Measurements from ENCODE around the gene CCDC51. TPM values are rescaled to one million over a fixed set of nuclear protein-coding genes. Genes with fewer than 3 reads are reported as not detected.
"Not testable (repeated sequence)": the region's sequence is repeated elsewhere in the genome, so short reads cannot be mapped to it uniquely, and the experiment has no call there.

The CCDC51 gene
- total RNA-seq, 1 experiment from 2014 or later: 11.8 TPM

- no peak for DNase-seq (ENCODE audit: low spot score)
- intact Hi-C loops (cut with micrococcal nuclease; ENCODE audit: unreplicated experiment): no loop called here
- Histone ChIP-seq H3K27me3 (replicated peaks; ENCODE audit: insufficient read depth, low read depth, low read length, poor library complexity) (no peaks in the 10 kb centered on the region), H3K4me3 (ENCODE audit: low read depth, low read length, poor library complexity, severe bottlenecking) (no peak overlapping the region), H3K9me3 (ENCODE audit: low read depth, low read length, poor library complexity, severe bottlenecking) (no peaks in the 10 kb centered on the region), H3K4me1 (ENCODE audit: insufficient read depth, low read length, poor library complexity, severe bottlenecking) (peaks cover 12% of the 10 kb centered on the region), H3K27ac (ENCODE audit: low read depth, low read length, poor library complexity, severe bottlenecking) (peak overlapping the region; percentile 86), H3K36me3 (ENCODE audit: insufficient read depth, low read length, poor library complexity, severe bottlenecking) (peaks cover 4% of the 10 kb centered on the region)
- ChIA-PET CTCF (no interaction called here), POLR2A (ENCODE audit: low non-redundant PET) (no interaction called here)
- BruUV-seq (replicated peaks): no TSS peak
- TF ChIP-seq EZH2 (IDR thresholded peaks at IDR 0.05; ENCODE audit: borderline replicate concordance, low read depth, low read length, poor library complexity, severe bottlenecking): no peak
- TF ChIP-seq CTCF (conservative IDR thresholded peaks at IDR 0.05; ENCODE audit: low read depth, low read length): no peak
These were observed 25.3 kb upstream of the CCDC51 start for GRCh38 chr3:48465237-48465530.

- no TSS peak for BruUV-seq (replicated peaks)
- peaks cover 12% of the 10 kb centered on the region for H3K4me1 ChIP-seq (ENCODE audit: insufficient read depth, low read length, poor library complexity, severe bottlenecking)
- POLR2A ChIA-PET (ENCODE audit: low non-redundant PET): interaction anchor here (0.6 kb wide), 1 partner anchor 91 kb away, joined by 3 read pairs; no protein-coding TSS in a partner anchor
- no peak for DNase-seq (ENCODE audit: low spot score)
- no peaks in the 10 kb centered on the region for H3K27me3 ChIP-seq (replicated peaks; ENCODE audit: insufficient read depth, low read depth, low read length, poor library complexity)
- no peak overlapping the region for H3K4me3 ChIP-seq (ENCODE audit: low read depth, low read length, poor library complexity, severe bottlenecking)
- CTCF ChIA-PET: no interaction called here
- peaks cover 4% of the 10 kb centered on the region for H3K36me3 ChIP-seq (ENCODE audit: insufficient read depth, low read length, poor library complexity, severe bottlenecking)
- TF ChIP-seq EZH2 (IDR thresholded peaks at IDR 0.05; ENCODE audit: borderline replicate concordance, low read depth, low read length, poor library complexity, severe bottlenecking) (no peak), CTCF (conservative IDR thresholded peaks at IDR 0.05; ENCODE audit: low read depth, low read length) (no peak)
- intact Hi-C loops (cut with micrococcal nuclease; ENCODE audit: unreplicated experiment): no loop called here
- no peaks in the 10 kb centered on the region for H3K9me3 ChIP-seq (ENCODE audit: low read depth, low read length, poor library complexity, severe bottlenecking)
- H3K27ac ChIP-seq (ENCODE audit: low read depth, low read length, poor library complexity, severe bottlenecking): no peak overlapping the region
These were observed 24.8 kb upstream of the CCDC51 start for GRCh38 chr3:48464713-48465221.

- Histone ChIP-seq H3K36me3 (ENCODE audit: insufficient read depth, low read length, poor library complexity, severe bottlenecking) (peaks cover 10% of the 10 kb centered on the region), H3K4me3 (ENCODE audit: low read depth, low read length, poor library complexity, severe bottlenecking) (no peak overlapping the region), H3K27me3 (replicated peaks; ENCODE audit: insufficient read depth, low read depth, low read length, poor library complexity) (no peaks in the 10 kb centered on the region), H3K4me1 (ENCODE audit: insufficient read depth, low read length, poor library complexity, severe bottlenecking) (peaks cover 12% of the 10 kb centered on the region), H3K27ac (ENCODE audit: low read depth, low read length, poor library complexity, severe bottlenecking) (no peak overlapping the region), H3K9me3 (ENCODE audit: low read depth, low read length, poor library complexity, severe bottlenecking) (no peaks in the 10 kb centered on the region)
- no peak for DNase-seq (ENCODE audit: low spot score)
- no peak for TF ChIP-seq EZH2 (IDR thresholded peaks at IDR 0.05; ENCODE audit: borderline replicate concordance, low read depth, low read length, poor library complexity, severe bottlenecking)
- TF ChIP-seq CTCF (conservative IDR thresholded peaks at IDR 0.05; ENCODE audit: low read depth, low read length): no peak
- CTCF ChIA-PET: no interaction called here
- intact Hi-C loops (cut with micrococcal nuclease; ENCODE audit: unreplicated experiment): no loop called here
- no TSS peak for BruUV-seq (replicated peaks)
- POLR2A ChIA-PET (ENCODE audit: low non-redundant PET): no interaction called here
These were observed 23.8 kb upstream of the CCDC51 start for GRCh38 chr3:48463703-48464102.

GRCh38 chr3:48461767-48462166, 21.8 kb upstream of the CCDC51 start:
- POLR2A ChIA-PET (ENCODE audit: low non-redundant PET): interaction anchor here (0.7 kb wide), 1 partner anchor 58 kb away, joined by 3 read pairs; no protein-coding TSS in a partner anchor
- BruUV-seq (replicated peaks); intact Hi-C loops (cut with micrococcal nuclease; ENCODE audit: unreplicated experiment); DNase-seq (ENCODE audit: low spot score); H3K27ac ChIP-seq (ENCODE audit: low read depth, low read length, poor library complexity, severe bottlenecking); CTCF ChIA-PET; H3K9me3 ChIP-seq (ENCODE audit: low read depth, low read length, poor library complexity, severe bottlenecking); H3K27me3 ChIP-seq (replicated peaks; ENCODE audit: insufficient read depth, low read depth, low read length, poor library complexity); H3K4me1 ChIP-seq (ENCODE audit: insufficient read depth, low read length, poor library complexity, severe bottlenecking); H3K4me3 ChIP-seq (ENCODE audit: low read depth, low read length, poor library complexity, severe bottlenecking): not testable (repeated sequence)
- peaks cover 10% of the 10 kb centered on the region for H3K36me3 ChIP-seq (ENCODE audit: insufficient read depth, low read length, poor library complexity, severe bottlenecking)
